ENCODE data around the gene TAF1.
A peak's percentile ranks its signal among the peaks of the same experiment; 100 is the strongest.
"Not testable (repeated sequence)": the region's sequence is repeated elsewhere in the genome, so short reads cannot be mapped to it uniquely, and the experiment has no call there.

TAF1 gene

GRCh38 chrX:71365875-71366673 is at the start of gene TAF1:
Gene TAF1, plus strand, starts transcription at chrX:71366357. Its CDS starts 18 bp downstream, at chrX:71366375.
- peak; percentile 94 for DNase-seq

GRCh38 chrX:71316959-71317358 is 49.2 kb upstream of the TAF1 start:
- DNase-seq, result not testable (repeated sequence)

- no peak for DNase-seq
Measured at GRCh38 chrX:71320126-71320525, 46.0 kb upstream of the TAF1 start.

- no peak for DNase-seq
Measured at GRCh38 chrX:71321731-71322130, 44.4 kb upstream of the TAF1 start.

- DNase-seq, result not testable (repeated sequence)
Measured at GRCh38 chrX:71324452-71324851, 41.7 kb upstream of the TAF1 start.

- no peak for DNase-seq
Measured at GRCh38 chrX:71326394-71326793, 39.8 kb upstream of the TAF1 start.

GRCh38 chrX:71349151-71349665 is 16.9 kb upstream of the TAF1 start:
- not testable (repeated sequence) for DNase-seq

GRCh38 chrX:71349867-71350266 is 16.3 kb upstream of the TAF1 start:
- not testable (repeated sequence) for DNase-seq

GRCh38 chrX:71352439-71352838 is 13.7 kb upstream of the TAF1 start:
- not testable (repeated sequence) for DNase-seq

GRCh38 chrX:71364221-71364620 is 1.9 kb upstream of the TAF1 start:
- no peak for DNase-seq

GRCh38 chrX:71365356-71365874 is 742 bp upstream of the TAF1 start:
- no peak for DNase-seq

- peak; percentile 31 for DNase-seq
Measured at GRCh38 chrX:71366674-71367256, 608 bp downstream of the TAF1 start.

- peak; percentile 6 for DNase-seq
Measured at GRCh38 chrX:71367396-71367795, 1.2 kb downstream of the TAF1 start.

- DNase-seq, result no peak
Measured at GRCh38 chrX:71372388-71372787, 6.2 kb downstream of the TAF1 start.

GRCh38 chrX:71378732-71379131 is 12.6 kb downstream of the TAF1 start:
- no peak for DNase-seq

- DNase-seq, result not testable (repeated sequence)
Measured at GRCh38 chrX:71391725-71392124, 25.6 kb downstream of the TAF1 start.

- DNase-seq, result no peak
Measured at GRCh38 chrX:71393919-71394318, 27.8 kb downstream of the TAF1 start.

- no peak for DNase-seq
Measured at GRCh38 chrX:71396576-71396975, 30.4 kb downstream of the TAF1 start.

- DNase-seq, result no peak
Measured at GRCh38 chrX:71400710-71401109, 34.6 kb downstream of the TAF1 start.

- not testable (repeated sequence) for DNase-seq
Measured at GRCh38 chrX:71416260-71416659, 50.1 kb downstream of the TAF1 start.

GRCh38 chrX:71420686-71421085 is 54.5 kb downstream of the TAF1 start:
- no peak for DNase-seq

GRCh38 chrX:71432733-71433132 is 66.6 kb downstream of the TAF1 start:
- no peak for DNase-seq

GRCh38 chrX:71438750-71439149 is 72.6 kb downstream of the TAF1 start:
- no peak for DNase-seq

- no peak for DNase-seq
Measured at GRCh38 chrX:71439420-71439819, 73.3 kb downstream of the TAF1 start.

All from CD4-positive, alpha-beta T cell treated with Interleukin-10 for 1 hour (primary cell).